Tibial artery (tissue), 4 donors: ENCODE data around the gene TMX1.

Experiments
- DNase-seq, 2 donors: peaks; one replicate each; pipeline ENCODE4 v3.0.0-alpha.2; 2019
- H3K27ac ChIP-seq, 2 donors: fragments of 200-600 bp; sonication (generic) in 1 of 2; 1 replicate in 1 of 2; 2 replicates in 1 of 2; pipeline ENCODE4 v1.5.1; 2018 to 2019; ENCODE audit warnings: mild to moderate bottlenecking in 1 of 2
- H3K27me3 ChIP-seq, 2 donors: fragments of 200-600 bp; sonication (generic) in 1 of 2; one replicate each; pipeline versions ENCODE4 v1.5.1 to v1.6.0; 2016 to 2019
- H3K36me3 ChIP-seq, 3 donors: fragments of 200-600 bp; sonication (generic) in 2 of 3; one replicate each; pipeline ENCODE4 v1.5.1; 2016 to 2019; ENCODE audit warnings: mild to moderate bottlenecking in 2 of 3
- H3K4me1 ChIP-seq, 4 donors: fragments of 200-600 bp; sonication (generic) in 2 of 4; 1 replicate in 3 of 4; 2 replicates in 1 of 4; pipeline ENCODE4 v1.5.1; 2016 to 2019
- H3K4me3 ChIP-seq, 2 donors: fragments of 200-600 bp; sonication (generic) in 1 of 2; 1 replicate in 1 of 2; 2 replicates in 1 of 2; pipeline ENCODE4 v1.5.1; 2018 to 2019; ENCODE audit warnings: mild to moderate bottlenecking in 2 of 2
- H3K9me3 ChIP-seq, 3 donors: fragments of 200-600 bp; sonication (generic) in 1 of 3; one replicate each; pipeline ENCODE4 v1.5.1; 2016 to 2019
- CTCF ChIP-seq, 2 experiments: fragments of 200-600 bp in 1 of 2; fragments of 450-650 bp in 1 of 2; IDR thresholded peaks; one replicate each; pipeline ENCODE4 v1.5.1; 2017 to 2019; ENCODE audit warnings: antibody characterized with exemption in 2 of 2, mild to moderate bottlenecking in 1 of 2, moderate library complexity in 1 of 2
- intact Hi-C: fragments of 100-400 bp; cut with DNase I; formaldehyde crosslinking; loops from one replicate; pipeline ENCODE4 v1.15.0; 2023; ENCODE audit warnings: low total_unique reads

TMX1 gene

GRCh38 chr14:51294951-51295525 is 55.0 kb downstream of the TMX1 start:
- Histone ChIP-seq H3K4me3 (no peak overlapping the region), H3K4me1 (peaks cover 0 to 10% (median 5%) of the 10 kb centered on the region in 4 donors), H3K9me3 (no peaks in the 10 kb centered on the region), H3K27me3 (no peaks in the 10 kb centered on the region), H3K27ac (no peak overlapping the region), H3K36me3 (no peaks in the 10 kb centered on the region)
- intact Hi-C loops = no loop called here
- TF ChIP-seq CTCF (IDR thresholded peaks at IDR 0.05) = no peak
- no peak for DNase-seq

- DNase-seq = no peak
- no peaks in the 10 kb centered on the region for H3K27me3 ChIP-seq
- intact Hi-C loops = no loop called here
- H3K4me3 ChIP-seq = no peak overlapping the region
- no peak overlapping the region for H3K27ac ChIP-seq
- peaks cover 0 to 10% (median 5%) of the 10 kb centered on the region in 4 donors for H3K4me1 ChIP-seq
- no peak for TF ChIP-seq CTCF (IDR thresholded peaks at IDR 0.05)
- no peaks in the 10 kb centered on the region for H3K9me3 ChIP-seq
- no peaks in the 10 kb centered on the region for H3K36me3 ChIP-seq
Observed at GRCh38 chr14:51295646-51296263, 55.7 kb downstream of the TMX1 start.

- TF ChIP-seq CTCF (IDR thresholded peaks at IDR 0.05) = no peak
- no peaks in the 10 kb centered on the region for H3K9me3 ChIP-seq
- H3K27me3 ChIP-seq = no peaks in the 10 kb centered on the region
Observed at GRCh38 chr14:51297066-51297465, 57.0 kb downstream of the TMX1 start.

GRCh38 chr14:51298895-51299294 is 58.8 kb downstream of the TMX1 start:
- TF ChIP-seq CTCF (IDR thresholded peaks at IDR 0.05) = no peak
- Histone ChIP-seq H3K36me3 (no peaks in the 10 kb centered on the region), H3K27me3 (no peaks in the 10 kb centered on the region), H3K4me3 (no peak overlapping the region), H3K9me3 (no peaks in the 10 kb centered on the region), H3K27ac (no peak overlapping the region), H3K4me1 (peaks cover 0 to under 1% (median 0%) of the 10 kb centered on the region in 4 donors)
- DNase-seq = no peak
- intact Hi-C loops = no loop called here

More at GRCh38 chr14:51297066-51297465, 57.0 kb downstream of the TMX1 start:
- H3K27ac ChIP-seq = no peak overlapping the region
- DNase-seq = no peak
- H3K4me3 ChIP-seq = no peak overlapping the region
- no peaks in the 10 kb centered on the region for H3K36me3 ChIP-seq
- intact Hi-C loops = no loop called here
- H3K4me1 ChIP-seq = peaks cover 0 to 10% (median 5%) of the 10 kb centered on the region in 4 donors

GRCh38 chr14:51302295-51303030 is 62.4 kb downstream of the TMX1 start:
- Histone ChIP-seq H3K4me1 (peaks cover 0 to 3% (median 0%) of the 10 kb centered on the region in 4 donors), H3K4me3 (no peak overlapping the region), H3K27me3 (no peaks in the 10 kb centered on the region), H3K36me3 (no peaks in the 10 kb centered on the region), H3K9me3 (no peaks in the 10 kb centered on the region), H3K27ac (no peak overlapping the region)
- TF ChIP-seq CTCF (IDR thresholded peaks at IDR 0.05) = no peak
- DNase-seq = no peak
- intact Hi-C loops = no loop called here
